GM12864 (cell line): ENCODE data around the gene SH3RF2.

Experiments
- DNase-seq: peaks from one replicate; pipeline ENCODE4 v3.0.0-alpha.2; 2011; ENCODE audit warnings: low read depth
- H3K4me3 ChIP-seq: 2 replicates; pipeline ENCODE4 v1.5.1; 2011; ENCODE audit warnings: mild to moderate bottlenecking, low read depth, low read length, control low read depth
- TF ChIP-seq, protein P1 (sequence below): IDR thresholded peaks from 2 replicates; pipeline ENCODE4 v1.5.1; 2011; ENCODE audit warnings: low read depth, mild to moderate bottlenecking, moderate library complexity, low read length, control low read depth, inconsistent platforms; ENCODE audit errors: missing control alignments

The SH3RF2 gene

GRCh38 chr5:146013761-146014160, 77.4 kb downstream of the SH3RF2 start:
- TF ChIP-seq, protein P1, sequence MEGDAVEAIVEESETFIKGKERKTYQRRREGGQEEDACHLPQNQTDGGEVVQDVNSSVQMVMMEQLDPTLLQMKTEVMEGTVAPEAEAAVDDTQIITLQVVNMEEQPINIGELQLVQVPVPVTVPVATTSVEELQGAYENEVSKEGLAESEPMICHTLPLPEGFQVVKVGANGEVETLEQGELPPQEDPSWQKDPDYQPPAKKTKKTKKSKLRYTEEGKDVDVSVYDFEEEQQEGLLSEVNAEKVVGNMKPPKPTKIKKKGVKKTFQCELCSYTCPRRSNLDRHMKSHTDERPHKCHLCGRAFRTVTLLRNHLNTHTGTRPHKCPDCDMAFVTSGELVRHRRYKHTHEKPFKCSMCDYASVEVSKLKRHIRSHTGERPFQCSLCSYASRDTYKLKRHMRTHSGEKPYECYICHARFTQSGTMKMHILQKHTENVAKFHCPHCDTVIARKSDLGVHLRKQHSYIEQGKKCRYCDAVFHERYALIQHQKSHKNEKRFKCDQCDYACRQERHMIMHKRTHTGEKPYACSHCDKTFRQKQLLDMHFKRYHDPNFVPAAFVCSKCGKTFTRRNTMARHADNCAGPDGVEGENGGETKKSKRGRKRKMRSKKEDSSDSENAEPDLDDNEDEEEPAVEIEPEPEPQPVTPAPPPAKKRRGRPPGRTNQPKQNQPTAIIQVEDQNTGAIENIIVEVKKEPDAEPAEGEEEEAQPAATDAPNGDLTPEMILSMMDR: no peak

DNA sequence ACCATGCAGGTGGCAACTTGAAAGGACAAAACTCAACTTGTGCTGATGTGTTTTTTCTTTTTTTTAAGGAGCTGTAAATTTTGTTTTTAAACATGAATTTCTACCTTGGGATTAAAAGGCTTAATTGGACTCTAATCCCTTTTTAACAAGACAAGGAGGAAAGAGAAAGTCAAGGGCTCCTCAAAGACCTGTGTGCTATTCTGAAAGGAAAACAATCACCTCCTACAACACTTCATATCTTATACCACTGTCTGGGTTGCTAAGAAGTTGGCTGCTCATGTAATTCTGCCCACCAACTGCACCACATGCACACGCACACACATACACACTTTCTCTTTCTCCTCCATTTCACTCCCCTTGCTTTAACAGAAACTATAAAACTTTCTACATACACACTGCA, 78.6 kb downstream of the SH3RF2 start:
- TF ChIP-seq, protein P1: no peak
- DNase-seq: no peak
- no peak overlapping the region for H3K4me3 ChIP-seq

More at GRCh38 chr5:146013761-146014160, 77.4 kb downstream of the SH3RF2 start:
- DNase-seq: no peak
- H3K4me3 ChIP-seq: no peak overlapping the region

DNA sequence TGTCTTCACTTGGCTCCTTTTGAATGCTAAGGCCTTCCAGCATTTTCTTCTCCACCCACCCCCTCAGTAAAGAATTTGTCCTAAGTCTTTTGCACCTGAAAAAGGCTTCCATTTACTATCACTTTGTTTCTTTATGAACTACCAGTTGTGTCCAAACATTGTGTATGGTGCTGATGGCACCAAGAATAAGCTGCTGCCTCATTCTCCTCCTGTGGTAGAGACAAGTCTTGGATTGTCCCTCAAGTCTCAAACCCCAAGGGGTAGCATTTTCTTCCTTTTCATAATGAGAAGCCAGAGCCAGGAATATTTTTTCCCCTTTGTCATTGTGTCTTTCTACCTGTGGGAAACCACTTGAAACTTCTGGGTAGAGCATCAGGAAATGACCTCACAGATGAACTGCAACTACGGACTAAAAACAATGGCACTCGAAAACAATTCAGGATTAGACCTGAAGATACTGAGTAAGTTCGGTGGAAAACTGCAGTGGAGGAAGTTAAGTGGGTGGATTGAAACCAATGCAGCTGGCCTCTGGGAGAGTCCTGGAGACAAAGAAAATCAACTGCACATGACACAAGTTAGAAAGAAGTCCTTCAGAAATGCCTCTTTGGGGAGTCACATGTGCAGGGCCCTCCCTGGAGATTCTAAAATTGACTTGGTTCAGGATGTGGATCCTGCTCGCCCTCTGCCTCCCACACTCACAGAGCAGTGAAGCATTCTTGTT, 80.5 kb downstream of the SH3RF2 start:
- TF ChIP-seq, protein P1: no peak
- DNase-seq: no peak
- H3K4me3 ChIP-seq: no peak overlapping the region

DNA sequence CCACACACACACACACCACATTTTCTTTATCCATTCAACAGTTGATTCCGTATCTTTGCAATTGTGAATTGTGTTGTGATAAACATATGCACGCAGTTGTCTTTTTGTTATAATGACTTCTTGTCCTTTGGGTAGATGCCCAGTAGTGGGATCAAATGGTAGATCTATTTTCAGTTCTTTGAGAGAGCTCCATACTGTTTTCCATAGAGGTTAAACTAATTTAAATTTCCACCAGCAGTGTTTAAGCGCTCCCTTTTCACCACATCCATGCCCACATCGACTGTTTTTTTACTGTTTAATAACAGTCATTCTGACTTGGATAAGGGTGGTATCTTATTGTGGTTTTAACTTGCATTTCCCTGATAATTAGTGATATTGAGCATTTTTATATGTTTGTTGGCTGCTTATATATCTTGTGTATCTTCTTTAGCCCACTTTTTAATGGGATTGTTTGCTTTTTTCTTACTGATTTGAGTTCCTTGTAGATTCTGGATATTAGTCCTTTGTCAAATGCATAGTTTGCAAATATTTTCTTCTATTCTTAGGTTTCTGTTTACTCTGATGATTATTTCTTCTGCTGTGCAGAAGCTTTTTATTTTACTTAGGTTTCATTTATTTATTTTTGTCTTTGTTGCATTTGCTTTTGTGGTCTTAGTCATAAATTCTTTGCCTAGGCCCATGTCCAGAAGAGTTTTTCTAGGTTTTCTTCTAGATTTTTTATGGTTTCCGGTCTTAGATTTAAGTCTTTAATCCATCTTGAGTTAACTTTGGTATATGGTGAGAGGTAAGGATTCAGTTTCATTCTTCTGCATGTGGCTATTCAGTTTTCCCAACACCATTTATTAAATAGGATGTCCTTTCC, 82.4 kb downstream of the SH3RF2 start:
- H3K4me3 ChIP-seq: no peak overlapping the region
- DNase-seq: no peak
- TF ChIP-seq, protein P1: no peak

GRCh38 chr5:146020100-146020499, 83.7 kb downstream of the SH3RF2 start:
- no peak for DNase-seq
- TF ChIP-seq, protein P1: no peak
- H3K4me3 ChIP-seq: no peak overlapping the region

DNA sequence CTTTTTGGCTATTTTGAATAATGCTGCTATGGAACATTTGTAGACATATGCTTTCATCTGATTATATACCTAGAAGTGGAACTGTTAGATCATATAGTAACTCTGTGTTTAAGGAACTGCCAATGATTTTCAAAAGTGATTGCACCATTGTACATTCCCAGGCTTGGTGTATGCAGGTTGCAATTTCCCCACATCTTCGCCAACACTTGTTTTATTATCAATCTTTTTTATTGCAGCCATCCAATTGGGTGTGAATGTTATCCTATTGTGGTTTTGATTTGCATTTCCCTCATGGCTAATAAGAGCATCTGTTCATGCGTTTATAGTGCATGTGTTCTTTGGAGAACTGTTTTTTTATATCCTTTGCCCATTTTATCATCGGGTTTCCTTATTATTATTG, 87.7 kb downstream of the SH3RF2 start:
- DNase-seq: no peak
- TF ChIP-seq, protein P1: no peak
- H3K4me3 ChIP-seq: no peak overlapping the region
